ENCODE data around the gene LTBP1. TPM values are rescaled to one million over a fixed set of nuclear protein-coding genes. Genes with fewer than 3 reads are reported as not detected.

The LTBP1 gene
- total RNA-seq, 3 donors from 2014 or later (not counting 1 experiment from before 2014, with no cell fraction given): 1.7 to 4.7 (median 3.5) TPM

- no peaks in the 10 kb centered on the region for H3K9me3 ChIP-seq (ENCODE audit: control insufficient read depth, insufficient read depth, low read length)
- H3K27ac ChIP-seq (ENCODE audit: low read length): no peak overlapping the region
- no peaks in the 10 kb centered on the region for H3K27me3 ChIP-seq (ENCODE audit: control insufficient read depth, insufficient read depth, low read length)
- Mint-ChIP-seq H3K4me1 (no peaks in the 10 kb centered on the region), H3K27me3 (ENCODE audit: low read depth in 2 of 2) (no peaks in the 10 kb centered on the region), H3K36me3 (no peaks in the 10 kb centered on the region), H3K27ac (no peak overlapping the region), H3K4me3 (no peak overlapping the region), H3K9me3 (no peaks in the 10 kb centered on the region)
- no peak for TF ChIP-seq CTCF (IDR thresholded peaks at IDR 0.05)
- no peak for ATAC-seq
- DNase-seq: no peak
- no peak overlapping the region for H3K4me3 ChIP-seq (ENCODE audit: low read length)
- H3K36me3 ChIP-seq (ENCODE audit: control insufficient read depth, insufficient read depth, low read length): no peaks in the 10 kb centered on the region
- H3K4me1 ChIP-seq (ENCODE audit: control insufficient read depth, insufficient read depth, low read length): no peaks in the 10 kb centered on the region
- intact Hi-C loops (cut with micrococcal nuclease): no loop called here
- 100% methylated on average over 1 of the region's 3 CpGs for WGBS (ENCODE audit: insufficient coverage)
Observed at GRCh38 chr2:33221046-33221784, 274.5 kb downstream of the LTBP1 start.

- Mint-ChIP-seq H3K9me3 (no peaks in the 10 kb centered on the region), H3K4me3 (no peak overlapping the region), H3K4me1 (no peaks in the 10 kb centered on the region), H3K27ac (no peak overlapping the region), H3K36me3 (no peaks in the 10 kb centered on the region), H3K27me3 (ENCODE audit: low read depth in 2 of 2) (no peaks in the 10 kb centered on the region)
- Histone ChIP-seq H3K4me3 (ENCODE audit: low read length) (no peak overlapping the region), H3K4me1 (ENCODE audit: control insufficient read depth, insufficient read depth, low read length) (no peaks in the 10 kb centered on the region), H3K27me3 (ENCODE audit: control insufficient read depth, insufficient read depth, low read length) (no peaks in the 10 kb centered on the region), H3K9me3 (ENCODE audit: control insufficient read depth, insufficient read depth, low read length) (no peaks in the 10 kb centered on the region), H3K27ac (ENCODE audit: low read length) (no peak overlapping the region), H3K36me3 (ENCODE audit: control insufficient read depth, insufficient read depth, low read length) (no peaks in the 10 kb centered on the region)
- TF ChIP-seq CTCF (IDR thresholded peaks at IDR 0.05): no peak
- intact Hi-C loops (cut with micrococcal nuclease): no loop called here
- WGBS (ENCODE audit: insufficient coverage): 90% methylated on average over 1 of the region's 1 CpG
- no peak for ATAC-seq
- no peak for DNase-seq
Observed at GRCh38 chr2:33222309-33222708, 275.6 kb downstream of the LTBP1 start.

GRCh38 chr2:33223856-33224255 is 277.1 kb downstream of the LTBP1 start:
- no peaks in the 10 kb centered on the region for H3K9me3 ChIP-seq (ENCODE audit: control insufficient read depth, insufficient read depth, low read length)
- no peak for DNase-seq
- no peaks in the 10 kb centered on the region for H3K4me1 ChIP-seq (ENCODE audit: control insufficient read depth, insufficient read depth, low read length)
- no peaks in the 10 kb centered on the region for H3K27me3 ChIP-seq (ENCODE audit: control insufficient read depth, insufficient read depth, low read length)
- ATAC-seq: no peak
- no peak overlapping the region for H3K27ac Mint-ChIP-seq
- intact Hi-C loops (cut with micrococcal nuclease): no loop called here
- no peak overlapping the region for H3K4me3 ChIP-seq (ENCODE audit: low read length)
- no peak overlapping the region for H3K4me3 Mint-ChIP-seq
- H3K27me3 Mint-ChIP-seq (ENCODE audit: low read depth in 2 of 2): no peaks in the 10 kb centered on the region
- H3K36me3 Mint-ChIP-seq: no peaks in the 10 kb centered on the region
- H3K27ac ChIP-seq (ENCODE audit: low read length): no peak overlapping the region
- no peaks in the 10 kb centered on the region for H3K9me3 Mint-ChIP-seq
- no peaks in the 10 kb centered on the region for H3K36me3 ChIP-seq (ENCODE audit: control insufficient read depth, insufficient read depth, low read length)
- no peak for TF ChIP-seq CTCF (IDR thresholded peaks at IDR 0.05)
- 93% methylated on average over 4 of the region's 4 CpGs for WGBS (ENCODE audit: insufficient coverage)
- H3K4me1 Mint-ChIP-seq: no peaks in the 10 kb centered on the region

- WGBS (ENCODE audit: insufficient coverage): 70% methylated on average over 2 of the region's 2 CpGs
- no peak overlapping the region for H3K27ac ChIP-seq (ENCODE audit: low read length)
- H3K4me3 ChIP-seq (ENCODE audit: low read length): no peak overlapping the region
- Mint-ChIP-seq H3K27me3 (ENCODE audit: low read depth in 2 of 2) (no peaks in the 10 kb centered on the region), H3K27ac (no peak overlapping the region), H3K9me3 (no peaks in the 10 kb centered on the region), H3K4me1 (no peaks in the 10 kb centered on the region), H3K36me3 (no peaks in the 10 kb centered on the region), H3K4me3 (no peak overlapping the region)
- DNase-seq (no peak), ATAC-seq (no peak)
- no peaks in the 10 kb centered on the region for H3K9me3 ChIP-seq (ENCODE audit: control insufficient read depth, insufficient read depth, low read length)
- no peaks in the 10 kb centered on the region for H3K4me1 ChIP-seq (ENCODE audit: control insufficient read depth, insufficient read depth, low read length)
- TF ChIP-seq CTCF (IDR thresholded peaks at IDR 0.05): no peak
- H3K36me3 ChIP-seq (ENCODE audit: control insufficient read depth, insufficient read depth, low read length): no peaks in the 10 kb centered on the region
- intact Hi-C loops (cut with micrococcal nuclease): no loop called here
- H3K27me3 ChIP-seq (ENCODE audit: control insufficient read depth, insufficient read depth, low read length): no peaks in the 10 kb centered on the region
Observed at GRCh38 chr2:33225350-33225749, 278.6 kb downstream of the LTBP1 start.

Data from natural killer cell (primary cell).